GM12891 (cell line): ENCODE data around the gene ZNF213.

ENCODE experiments used
- DNase-seq: peaks from one replicate; pipeline ENCODE4 v3.0.0; 2011; ENCODE audit warnings: low spot score; ENCODE audit not compliant: insufficient read length
- FAIRE-seq: peaks from 2 replicates; lab custom pipeline; 2011; peaks lifted over from hg19 to GRCh38; lab: Jason Lieb, UNC
- PAX5 ChIP-seq: IDR thresholded peaks from 2 replicates; pipeline ENCODE4 v1.6.1; 2011; ENCODE audit warnings: low read length, moderate library complexity, mild to moderate bottlenecking; ENCODE audit not compliant: insufficient read depth, severe bottlenecking
- POLR2A ChIP-seq: IDR thresholded peaks from 2 replicates; pipeline ENCODE4 v1.6.1; 2011; ENCODE audit warnings: low read depth, low read length, control low read depth
- POLR2AphosphoS5 ChIP-seq: IDR thresholded peaks from 2 replicates; pipeline ENCODE4 v1.6.1; 2011; ENCODE audit warnings: low read depth, low read length, control low read depth
- POU2F2 ChIP-seq: IDR thresholded peaks from 2 replicates; pipeline ENCODE4 v1.6.1; 2011; ENCODE audit warnings: low read depth, mild to moderate bottlenecking, control low read depth, low read length, moderate library complexity
- SPI1 ChIP-seq: IDR thresholded peaks from 2 replicates; pipeline ENCODE4 v1.6.1; 2011; ENCODE audit warnings: low read depth, low read length, control low read depth
- TAF1 ChIP-seq: IDR thresholded peaks from 2 replicates; pipeline ENCODE4 v1.6.1; 2011; ENCODE audit warnings: low read depth, low read length, control low read depth

ZNF213 gene

DNA sequence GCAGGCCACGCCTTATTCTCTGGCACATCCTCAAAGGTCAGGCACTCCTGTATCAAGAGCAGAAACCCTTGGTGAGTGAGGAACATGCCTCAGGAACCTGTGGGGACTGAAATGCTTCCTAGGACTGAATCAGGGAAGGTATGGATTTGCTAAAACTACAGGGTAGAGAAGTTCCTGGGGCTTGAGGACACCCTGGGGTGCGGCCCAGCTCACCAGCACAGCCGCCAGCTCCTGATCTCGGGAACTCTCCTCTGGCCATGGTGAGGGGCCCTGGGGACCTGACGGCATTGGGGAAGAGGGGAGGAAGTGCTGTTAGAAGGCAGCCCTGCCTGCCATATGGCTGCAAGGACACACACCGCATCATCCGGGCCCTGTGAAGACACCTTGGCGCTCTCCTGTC is 43.3 kb upstream of the ZNF213 start:
- TF ChIP-seq POU2F2 (no peak), TAF1 (no peak), POLR2A (no peak), PAX5 (no peak), POLR2AphosphoS5 (no peak), SPI1 (no peak)
- FAIRE-seq: no peak
- no peak for DNase-seq

DNA sequence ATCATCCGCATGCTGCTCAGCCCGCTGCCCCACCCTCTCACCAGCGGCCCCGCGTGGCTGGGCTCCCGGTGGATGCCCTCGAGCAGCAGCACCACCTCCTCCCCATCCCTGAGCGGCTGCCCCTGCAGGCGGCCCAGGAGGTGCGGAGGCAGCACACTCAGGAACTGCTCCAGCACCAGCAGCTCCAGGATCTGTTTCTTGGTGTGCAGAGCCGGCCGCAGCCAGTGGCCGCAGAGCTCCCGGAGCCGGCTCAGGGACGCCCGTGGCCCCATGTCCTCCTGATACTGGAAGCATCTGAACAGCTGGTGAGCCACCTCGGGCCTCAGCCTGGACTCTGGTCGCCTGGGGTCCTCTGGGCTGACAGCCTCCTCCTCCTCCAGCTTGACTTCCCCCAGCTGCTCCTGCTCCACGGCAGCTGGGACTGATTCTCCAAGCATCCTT is 42.3 kb upstream of the ZNF213 start:
- FAIRE-seq: no peak
- TF ChIP-seq TAF1 (no peak), PAX5 (no peak), POU2F2 (no peak), POLR2AphosphoS5 (no peak), POLR2A (no peak), SPI1 (no peak)
- DNase-seq: no peak

- FAIRE-seq (peak; percentile 35), DNase-seq (no peak)
- TF ChIP-seq POLR2AphosphoS5: no peak
- no peak for TF ChIP-seq PAX5
- no peak for TF ChIP-seq POU2F2
- no peak for TF ChIP-seq SPI1
- no peak for TF ChIP-seq POLR2A
- TF ChIP-seq TAF1: no peak
These were observed 40.4 kb upstream of the ZNF213 start for GRCh38 chr16:3094289-3095027.

GRCh38 chr16:3095869-3096268 is 39.0 kb upstream of the ZNF213 start:
- FAIRE-seq: peak; percentile 72
- DNase-seq: peak; percentile 81

DNA sequence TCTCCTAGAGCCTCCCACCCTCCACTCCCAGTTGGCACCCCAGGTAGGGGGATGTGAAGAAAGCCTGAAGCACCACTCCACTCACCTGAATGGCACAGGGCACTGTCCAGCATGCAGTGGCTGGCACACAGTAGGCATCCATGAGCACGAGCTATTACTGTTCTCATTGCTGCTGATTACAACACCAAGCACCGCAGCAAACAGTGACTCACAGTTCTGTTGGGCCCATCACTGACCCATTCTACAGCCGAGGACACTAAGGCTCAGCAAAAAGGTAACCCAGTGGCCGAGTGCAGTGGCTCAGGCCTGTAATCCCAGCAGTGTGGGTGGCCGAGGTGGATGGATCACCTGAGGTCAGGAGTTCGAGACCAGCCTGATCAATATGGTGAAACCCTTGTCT is 38.5 kb upstream of the ZNF213 start:
- FAIRE-seq (peak; percentile 20), DNase-seq (no peak)
- no peak for TF ChIP-seq SPI1
- TF ChIP-seq PAX5: no peak
- TF ChIP-seq TAF1: no peak
- TF ChIP-seq POLR2AphosphoS5: no peak
- TF ChIP-seq POLR2A: no peak
- no peak for TF ChIP-seq POU2F2

More at GRCh38 chr16:3095869-3096268, 39.0 kb upstream of the ZNF213 start:
- TF ChIP-seq POLR2A: no peak
- no peak for TF ChIP-seq PAX5
- TF ChIP-seq SPI1: 0 out of 2 replicates have a peak, but pooled peaks have one; percentile 2
- no peak for TF ChIP-seq POLR2AphosphoS5

- TF ChIP-seq POLR2A (no peak), SPI1 (no peak), POU2F2 (no peak)
- no peak for FAIRE-seq
- DNase-seq: no peak
These were observed 37.6 kb upstream of the ZNF213 start for GRCh38 chr16:3097266-3097665.

DNA sequence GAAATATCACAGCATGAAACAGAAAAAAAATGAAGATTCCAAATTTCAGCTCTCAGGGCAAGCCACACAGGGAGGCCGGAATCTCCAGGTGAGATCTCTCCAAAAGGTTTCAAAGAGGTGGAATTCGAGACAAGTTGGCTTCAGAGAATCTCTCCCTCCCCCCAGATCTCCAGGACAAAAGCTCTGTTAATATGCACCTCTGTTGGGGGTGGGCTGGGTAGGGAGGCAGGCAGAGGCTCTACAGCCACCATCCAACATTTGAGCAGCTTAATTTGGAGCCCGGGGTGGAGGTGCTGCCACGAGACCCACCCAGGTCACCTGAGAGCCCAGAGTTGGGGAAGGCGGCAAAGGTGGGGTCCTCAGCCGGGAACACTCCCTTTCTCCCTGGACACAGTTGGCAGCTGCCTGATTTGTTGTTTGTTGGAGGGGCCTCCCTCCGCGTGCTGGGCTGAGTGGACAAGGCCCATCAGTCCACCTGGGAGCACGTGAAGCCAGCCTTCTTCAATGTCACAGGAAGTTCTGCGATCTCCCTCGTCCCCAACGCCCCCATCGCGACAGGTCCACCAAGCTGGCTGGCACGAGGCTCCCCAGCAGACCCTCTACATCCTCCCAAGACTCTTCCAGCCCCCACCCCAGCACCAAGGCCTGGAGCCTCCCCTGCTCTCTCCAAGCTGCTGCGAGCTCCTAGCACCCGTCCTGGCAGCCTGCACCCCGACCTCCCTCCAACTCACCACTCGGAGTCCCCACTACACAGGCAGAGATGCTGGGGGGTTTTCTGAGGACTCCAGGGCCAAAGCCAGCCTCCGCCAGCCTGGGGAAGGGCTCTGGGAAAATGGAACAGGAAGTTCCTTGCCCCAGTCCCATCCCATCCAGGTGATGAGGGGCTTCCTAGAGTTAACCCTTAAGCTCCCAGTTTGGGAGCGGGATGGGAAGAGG is 36.1 kb upstream of the ZNF213 start, which contains the start of gene ZSCAN10:
Gene ZSCAN10, minus strand, starts transcription at position 836 of the 936 bp plus-strand sequence. CDS start 6,357 bp downstream, outside the sequence.
- no peak for TF ChIP-seq TAF1
- TF ChIP-seq POLR2A: no peak
- TF ChIP-seq POLR2AphosphoS5: no peak
- TF ChIP-seq POU2F2: no peak
- TF ChIP-seq PAX5: no peak
- no peak for TF ChIP-seq SPI1
- no peak for DNase-seq
- no peak for FAIRE-seq

- no peak for FAIRE-seq
- TF ChIP-seq POU2F2: no peak
- TF ChIP-seq SPI1: no peak
- no peak for TF ChIP-seq POLR2AphosphoS5
- TF ChIP-seq POLR2A: no peak
- TF ChIP-seq TAF1: no peak
- no peak for TF ChIP-seq PAX5
- DNase-seq: no peak
These were observed 35.5 kb upstream of the ZNF213 start for GRCh38 chr16:3099395-3099731.

DNA sequence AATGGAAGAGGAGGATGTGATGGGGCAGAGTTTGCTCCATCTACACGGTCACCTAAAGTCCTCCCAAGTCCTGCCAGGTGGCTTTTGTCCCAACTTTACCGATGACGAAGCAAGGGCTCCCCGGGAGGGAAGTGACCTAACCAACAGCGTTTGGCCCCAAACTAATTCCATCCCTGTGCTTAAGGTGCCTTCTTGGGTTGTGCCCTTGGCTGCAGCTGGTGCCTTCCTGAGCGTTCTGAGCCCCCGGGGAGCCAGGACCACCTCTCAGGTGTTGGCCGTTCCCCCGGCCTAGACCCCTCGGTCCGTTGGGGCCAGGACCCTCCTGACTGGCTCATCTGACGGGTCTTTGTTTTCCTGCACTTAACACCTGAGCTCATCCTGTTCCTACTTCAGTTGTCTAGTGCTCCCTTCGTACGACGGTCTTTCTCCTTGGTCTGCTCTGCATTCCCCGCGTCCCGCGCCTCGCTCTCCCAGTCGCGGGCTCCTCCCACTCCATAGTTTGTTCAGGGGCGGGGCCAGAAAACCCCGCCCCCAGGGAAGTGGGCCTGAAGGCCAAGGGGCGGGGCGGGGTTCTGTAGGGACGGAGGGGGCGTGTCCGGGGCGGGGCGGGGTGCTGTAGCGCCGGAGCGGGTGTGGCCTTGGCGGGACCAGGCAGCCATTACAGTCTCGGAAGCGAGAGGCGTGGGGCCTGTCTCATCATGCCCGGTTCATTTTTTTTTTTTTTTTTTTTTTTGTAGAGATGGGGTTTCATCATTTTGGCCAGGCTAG is 34.9 kb upstream of the ZNF213 start:
- DNase-seq (peak; percentile 93), FAIRE-seq (peak; percentile 72)
- TF ChIP-seq POU2F2: no peak
